Astrocyte (in vitro differentiated cells and primary cell): ENCODE measurements around the gene RAB17.

ENCODE experiments used
- EZH2 ChIP-seq: IDR thresholded peaks from 2 replicates; pipeline ENCODE4 v1.6.1; 2012; ENCODE audit warnings: mild to moderate bottlenecking, low read length, inconsistent platforms; ENCODE audit not compliant: insufficient read depth
- TF ChIP-seq, protein P1 (sequence below): IDR thresholded peaks from 2 replicates; pipeline ENCODE4 v1.5.1; 2011; ENCODE audit warnings: low read depth, mild to moderate bottlenecking, inconsistent platforms, low read length, moderate library complexity; ENCODE audit not compliant: insufficient read depth

DNA sequence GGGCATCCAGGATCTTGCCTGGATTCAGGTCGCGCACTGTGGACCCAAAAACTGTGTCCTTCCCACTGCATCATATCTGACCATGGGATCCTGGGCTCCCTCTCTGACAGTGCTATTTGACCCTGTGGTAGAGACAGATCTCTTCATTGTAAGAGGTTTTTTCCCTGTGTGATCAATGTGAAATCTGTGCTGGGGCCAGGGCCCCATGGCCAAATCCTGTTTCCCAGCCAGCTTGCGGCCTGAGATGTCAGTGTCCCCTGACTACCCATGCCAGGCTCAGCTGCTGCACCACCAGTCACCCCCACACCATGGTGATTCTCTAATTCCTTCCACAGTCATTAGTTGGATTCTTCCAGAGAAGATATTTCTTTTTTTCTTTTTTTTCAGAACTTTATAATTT lies 20.6 kb downstream of the RAB17 start:
- TF ChIP-seq, protein P1, sequence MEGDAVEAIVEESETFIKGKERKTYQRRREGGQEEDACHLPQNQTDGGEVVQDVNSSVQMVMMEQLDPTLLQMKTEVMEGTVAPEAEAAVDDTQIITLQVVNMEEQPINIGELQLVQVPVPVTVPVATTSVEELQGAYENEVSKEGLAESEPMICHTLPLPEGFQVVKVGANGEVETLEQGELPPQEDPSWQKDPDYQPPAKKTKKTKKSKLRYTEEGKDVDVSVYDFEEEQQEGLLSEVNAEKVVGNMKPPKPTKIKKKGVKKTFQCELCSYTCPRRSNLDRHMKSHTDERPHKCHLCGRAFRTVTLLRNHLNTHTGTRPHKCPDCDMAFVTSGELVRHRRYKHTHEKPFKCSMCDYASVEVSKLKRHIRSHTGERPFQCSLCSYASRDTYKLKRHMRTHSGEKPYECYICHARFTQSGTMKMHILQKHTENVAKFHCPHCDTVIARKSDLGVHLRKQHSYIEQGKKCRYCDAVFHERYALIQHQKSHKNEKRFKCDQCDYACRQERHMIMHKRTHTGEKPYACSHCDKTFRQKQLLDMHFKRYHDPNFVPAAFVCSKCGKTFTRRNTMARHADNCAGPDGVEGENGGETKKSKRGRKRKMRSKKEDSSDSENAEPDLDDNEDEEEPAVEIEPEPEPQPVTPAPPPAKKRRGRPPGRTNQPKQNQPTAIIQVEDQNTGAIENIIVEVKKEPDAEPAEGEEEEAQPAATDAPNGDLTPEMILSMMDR: no peak
- no peak for TF ChIP-seq EZH2
